ENCODE results near the gene LRRC8C.

Gene LRRC8C

GRCh38 chr1:89587729-89588161 lies 45.2 kb upstream of the LRRC8C start:
- no peaks in the 10 kb centered on the region for H3K9me3 ChIP-seq (ENCODE audit: insufficient read depth, low read length, severe bottlenecking)
- H4K20me1 ChIP-seq (ENCODE audit: insufficient read depth, low read length) = no peaks in the 10 kb centered on the region
- H3K4me1 ChIP-seq (ENCODE audit: insufficient read depth, low read length) = no peaks in the 10 kb centered on the region
- no peak overlapping the region for H3K4me2 ChIP-seq (ENCODE audit: insufficient read depth, low read length)
- H2AFZ ChIP-seq (ENCODE audit: low read depth, low read length) = no peak overlapping the region
- no peak overlapping the region for H3K9ac ChIP-seq (ENCODE audit: low read depth, low read length)
- no peaks in the 10 kb centered on the region for H3K79me2 ChIP-seq (ENCODE audit: insufficient read depth, low read length)
- H3K4me3 ChIP-seq (ENCODE audit: low read depth in 1 of 2, low read length in 2 of 2) = no peak overlapping the region
- ATAC-seq (ENCODE audit: insufficient read depth, low read depth) (no peak), DNase-seq (no peak)
- TF ChIP-seq CTCF (IDR thresholded peaks at IDR 0.05; ENCODE audit: borderline replicate concordance, extremely low read depth, low read length, poor library complexity, severe bottlenecking) = no peak
- TF ChIP-seq EZH2 (IDR thresholded peaks at IDR 0.05; ENCODE audit: borderline replicate concordance, low read depth, low read length, severe bottlenecking) = no peak
- H3K36me3 ChIP-seq (ENCODE audit: insufficient read depth, low read length) = peaks cover 18% of the 10 kb centered on the region
- H3K27ac ChIP-seq (ENCODE audit: low read length) = no peak overlapping the region
- H3K27me3 ChIP-seq (ENCODE audit: insufficient read depth, low read length, poor library complexity) = no peaks in the 10 kb centered on the region

GRCh38 chr1:89588480-89588879 lies 44.4 kb upstream of the LRRC8C start:
- no peak overlapping the region for H2AFZ ChIP-seq (ENCODE audit: low read depth, low read length)
- peaks cover 11% of the 10 kb centered on the region; the same call in 1 of the 2 replicates for H3K36me3 ChIP-seq (ENCODE audit: insufficient read depth, low read length)
- no peaks in the 10 kb centered on the region for H4K20me1 ChIP-seq (ENCODE audit: insufficient read depth, low read length)
- ATAC-seq (ENCODE audit: insufficient read depth, low read depth) (no peak), DNase-seq (no peak)
- H3K27me3 ChIP-seq (ENCODE audit: insufficient read depth, low read length, poor library complexity) = no peaks in the 10 kb centered on the region
- no peaks in the 10 kb centered on the region for H3K9me3 ChIP-seq (ENCODE audit: insufficient read depth, low read length, severe bottlenecking)
- no peak for TF ChIP-seq EZH2 (IDR thresholded peaks at IDR 0.05; ENCODE audit: borderline replicate concordance, low read depth, low read length, severe bottlenecking)
- no peak for TF ChIP-seq CTCF (IDR thresholded peaks at IDR 0.05; ENCODE audit: borderline replicate concordance, extremely low read depth, low read length, poor library complexity, severe bottlenecking)
- no peak overlapping the region for H3K4me2 ChIP-seq (ENCODE audit: insufficient read depth, low read length)
- no peak overlapping the region for H3K27ac ChIP-seq (ENCODE audit: low read length)
- H3K79me2 ChIP-seq (ENCODE audit: insufficient read depth, low read length) = no peaks in the 10 kb centered on the region
- no peaks in the 10 kb centered on the region for H3K4me1 ChIP-seq (ENCODE audit: insufficient read depth, low read length)
- no peak overlapping the region for H3K4me3 ChIP-seq (ENCODE audit: low read depth in 1 of 2, low read length in 2 of 2)
- no peak overlapping the region for H3K9ac ChIP-seq (ENCODE audit: low read depth, low read length)

- Histone ChIP-seq H3K27me3 (ENCODE audit: insufficient read depth, low read length, poor library complexity) (no peaks in the 10 kb centered on the region), H3K79me2 (ENCODE audit: insufficient read depth, low read length) (no peaks in the 10 kb centered on the region), H3K4me3 (ENCODE audit: low read depth in 1 of 2, low read length in 2 of 2) (no peak overlapping the region), H3K4me2 (ENCODE audit: insufficient read depth, low read length) (no peak overlapping the region), H3K36me3 (ENCODE audit: insufficient read depth, low read length) (0 out of 2 replicates have a peak, but pooled peaks cover 3% of the 10 kb centered on the region), H3K9ac (ENCODE audit: low read depth, low read length) (no peak overlapping the region), H3K4me1 (ENCODE audit: insufficient read depth, low read length) (no peaks in the 10 kb centered on the region), H3K9me3 (ENCODE audit: insufficient read depth, low read length, severe bottlenecking) (no peaks in the 10 kb centered on the region), H2AFZ (ENCODE audit: low read depth, low read length) (no peak overlapping the region), H3K27ac (ENCODE audit: low read length) (no peak overlapping the region), H4K20me1 (ENCODE audit: insufficient read depth, low read length) (no peaks in the 10 kb centered on the region)
- no peak for ATAC-seq (ENCODE audit: insufficient read depth, low read depth)
- TF ChIP-seq EZH2 (IDR thresholded peaks at IDR 0.05; ENCODE audit: borderline replicate concordance, low read depth, low read length, severe bottlenecking) = no peak
- TF ChIP-seq CTCF (IDR thresholded peaks at IDR 0.05; ENCODE audit: borderline replicate concordance, extremely low read depth, low read length, poor library complexity, severe bottlenecking) = no peak
- DNase-seq = no peak
Measured at GRCh38 chr1:89589515-89589914, 43.4 kb upstream of the LRRC8C start.
